RWPE1 (cell line): ENCODE measurements around the gene CNPY3.
"Not testable (repeated sequence)": the region's sequence is repeated elsewhere in the genome, so short reads cannot be mapped to it uniquely, and the experiment has no call there.

Experiments
- CTCF ChIA-PET: fragments of 350-600 bp; sonication (Branson Sonifier 250); formaldehyde crosslinking; extraction: SDS; loops from one replicate; lab custom pipeline; 2021; lab: Yijun Ruan, JAX
- POLR2A ChIA-PET: fragments of 400-600 bp; formaldehyde crosslinking; extraction: SDS; loops from one replicate; lab custom pipeline; 2020; ENCODE audit warnings: antibody characterized with exemption; ENCODE audit not compliant: low non-redundant PET; lab: Yijun Ruan, JAX
- DNase-seq: peaks from one replicate; pipeline ENCODE4 v3.0.0; 2012; ENCODE audit warnings: low spot score
- H3K27ac ChIP-seq: fragments of 450-650 bp; 2 replicates; pipeline ENCODE4 v1.5.1; 2017
- TF ChIP-seq, protein P1 (sequence below): fragments of 450-650 bp; conservative IDR thresholded peaks from 2 replicates; pipeline ENCODE4 v1.5.1; 2017; ENCODE audit warnings: low read depth, mild to moderate bottlenecking

Gene CNPY3

GRCh38 chr6:42939810-42940167 lies 10.5 kb downstream of the CNPY3 start:
- no peak for DNase-seq
- ChIA-PET CTCF (no interaction called here), POLR2A (no interaction called here)
- TF ChIP-seq, protein P1, sequence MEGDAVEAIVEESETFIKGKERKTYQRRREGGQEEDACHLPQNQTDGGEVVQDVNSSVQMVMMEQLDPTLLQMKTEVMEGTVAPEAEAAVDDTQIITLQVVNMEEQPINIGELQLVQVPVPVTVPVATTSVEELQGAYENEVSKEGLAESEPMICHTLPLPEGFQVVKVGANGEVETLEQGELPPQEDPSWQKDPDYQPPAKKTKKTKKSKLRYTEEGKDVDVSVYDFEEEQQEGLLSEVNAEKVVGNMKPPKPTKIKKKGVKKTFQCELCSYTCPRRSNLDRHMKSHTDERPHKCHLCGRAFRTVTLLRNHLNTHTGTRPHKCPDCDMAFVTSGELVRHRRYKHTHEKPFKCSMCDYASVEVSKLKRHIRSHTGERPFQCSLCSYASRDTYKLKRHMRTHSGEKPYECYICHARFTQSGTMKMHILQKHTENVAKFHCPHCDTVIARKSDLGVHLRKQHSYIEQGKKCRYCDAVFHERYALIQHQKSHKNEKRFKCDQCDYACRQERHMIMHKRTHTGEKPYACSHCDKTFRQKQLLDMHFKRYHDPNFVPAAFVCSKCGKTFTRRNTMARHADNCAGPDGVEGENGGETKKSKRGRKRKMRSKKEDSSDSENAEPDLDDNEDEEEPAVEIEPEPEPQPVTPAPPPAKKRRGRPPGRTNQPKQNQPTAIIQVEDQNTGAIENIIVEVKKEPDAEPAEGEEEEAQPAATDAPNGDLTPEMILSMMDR = no peak
- peak overlapping the region; percentile 32 for H3K27ac ChIP-seq

GRCh38 chr6:42940493-42941045 lies 11.3 kb downstream of the CNPY3 start:
- DNase-seq = no peak
- TF ChIP-seq, protein P1 = no peak
- CTCF ChIA-PET = no interaction called here
- POLR2A ChIA-PET = no interaction called here
- H3K27ac ChIP-seq = peak overlapping the region; percentile 32

DNA sequence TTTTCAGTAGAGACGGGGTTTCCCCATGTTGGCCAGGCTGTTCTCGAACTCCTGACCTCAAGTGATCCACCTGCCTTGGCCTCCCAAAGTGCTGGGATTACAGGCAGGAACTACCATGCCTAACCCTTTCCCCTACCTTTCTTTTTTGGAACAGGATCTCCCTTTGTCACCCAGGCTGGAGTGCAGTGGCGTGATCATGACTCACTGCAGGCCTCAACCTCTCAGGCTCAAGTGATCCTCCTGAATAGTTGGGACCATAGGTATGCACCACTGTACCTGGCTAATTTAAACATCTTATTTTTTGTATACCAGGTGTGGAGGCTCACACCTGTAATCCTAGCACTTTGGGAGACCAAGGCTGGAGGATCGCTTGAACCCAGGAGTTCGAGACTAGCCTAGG lies 12.1 kb downstream of the CNPY3 start:
- H3K27ac ChIP-seq = peak overlapping the region; percentile 20; the same call in 1 of the 2 replicates
- CTCF ChIA-PET, DNase-seq, POLR2A ChIA-PET: not testable (repeated sequence)

DNA sequence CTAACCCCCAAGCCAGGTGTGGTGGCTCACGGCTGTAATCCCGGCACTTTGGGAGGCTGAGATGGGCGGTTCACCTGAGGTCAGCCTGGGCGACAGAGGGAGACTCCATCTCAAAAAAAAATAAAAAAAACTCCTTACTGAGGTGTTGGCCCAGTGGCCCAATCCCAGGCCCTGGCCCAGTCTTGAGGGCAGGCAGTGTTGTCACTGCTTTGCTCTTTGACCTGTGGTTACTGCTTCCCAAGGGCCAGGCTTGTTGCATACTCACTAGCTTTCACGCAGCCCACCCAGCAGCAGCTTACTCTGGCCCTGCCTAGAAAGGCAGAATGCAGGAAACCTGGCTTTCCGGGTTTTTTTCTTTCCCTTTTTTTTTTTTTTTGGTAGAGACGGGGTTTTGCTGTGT lies 13.2 kb downstream of the CNPY3 start:
- ChIA-PET CTCF (no interaction called here), POLR2A (no interaction called here)
- TF ChIP-seq, protein P1 = no peak
- DNase-seq = no peak
- H3K27ac ChIP-seq = 0 out of 2 replicates have a peak overlapping the region, but pooled peaks have one; percentile 6

GRCh38 chr6:42947950-42948349 lies 18.7 kb downstream of the CNPY3 start:
- TF ChIP-seq, protein P1 = no peak
- no peak overlapping the region for H3K27ac ChIP-seq
- ChIA-PET POLR2A (no interaction called here), CTCF (interaction anchor here (0.6 kb wide), 1 partner anchor 16 kb away, joined by 3 read pairs; no protein-coding TSS in a partner anchor)
- DNase-seq = no peak

DNA sequence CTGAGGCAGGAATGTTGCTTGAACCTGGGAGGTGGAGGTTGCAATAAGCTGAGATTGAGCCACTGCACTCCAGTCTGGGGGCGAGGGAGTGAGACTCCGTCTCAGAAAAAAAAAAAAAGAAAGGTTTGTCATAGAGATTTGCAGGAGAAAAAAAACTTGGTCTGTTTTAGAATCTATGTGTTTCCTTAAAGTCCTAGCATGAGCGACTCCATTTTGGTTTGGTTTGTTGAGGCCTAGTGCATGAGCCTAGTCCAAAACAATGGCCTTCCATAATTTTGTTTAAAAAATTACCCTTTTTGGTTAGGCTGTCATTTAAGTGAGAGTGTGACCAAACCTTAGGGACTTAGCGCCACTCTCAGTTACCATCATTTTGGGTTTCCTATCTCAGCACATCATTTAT lies 23.1 kb downstream of the CNPY3 start:
- no peak overlapping the region for H3K27ac ChIP-seq
- TF ChIP-seq, protein P1 = no peak

DNA sequence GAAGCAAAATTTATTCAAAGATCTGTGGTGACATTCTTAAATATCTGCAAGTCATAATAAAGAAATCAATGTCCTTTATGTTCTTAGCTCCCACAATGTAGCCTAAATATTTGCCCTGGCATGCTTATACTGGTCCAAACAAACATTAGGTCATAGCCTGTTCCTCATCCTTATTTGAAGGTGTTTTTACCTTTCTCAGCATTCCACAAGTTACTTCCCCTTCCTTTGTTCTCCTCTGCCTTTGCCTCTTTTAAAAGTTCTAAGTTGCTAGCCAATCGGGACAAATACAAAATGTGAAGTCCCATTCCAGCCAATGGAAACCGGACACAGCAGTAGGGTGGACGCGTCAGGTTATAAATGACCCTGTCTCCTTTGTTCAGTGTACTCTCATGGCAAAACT lies 25.1 kb downstream of the CNPY3 start:
- DNase-seq, CTCF ChIA-PET, POLR2A ChIA-PET, H3K27ac ChIP-seq: not testable (repeated sequence)

More for the DNA sequence above, 23.1 kb downstream of the CNPY3 start:
- no peak for DNase-seq
- ChIA-PET POLR2A (no interaction called here), CTCF (no interaction called here)
